Measurements from ENCODE around the gene KCNT2. TPM values are rescaled to one million over a fixed set of nuclear protein-coding genes. Genes with fewer than 3 reads are reported as not detected.
"Not testable (repeated sequence)": the region's sequence is repeated elsewhere in the genome, so short reads cannot be mapped to it uniquely, and the experiment has no call there.

Gene KCNT2
- total and polyA plus RNA-seq, 2 experiments from 2014 or later, result 1.2 to 8.8 TPM

GRCh38 chr1:196516373-196516772 is 91.9 kb downstream of the KCNT2 start:
- no peak overlapping the region for H3K27ac ChIP-seq
- 80% methylated on average over 3 of the region's 3 CpGs for WGBS (ENCODE audit: low lambda C conversion rate, missing lambda C conversion rate)
- no peak overlapping the region for H3K4me2 ChIP-seq
- H3K36me3 ChIP-seq (replicated peaks; ENCODE audit: insufficient read depth, low read depth), result no peaks in the 10 kb centered on the region
- no peak overlapping the region for H2AFZ ChIP-seq
- no peaks in the 10 kb centered on the region for H3K9me2 ChIP-seq (replicated peaks; ENCODE audit: insufficient read depth)
- no peaks in the 10 kb centered on the region for H3K27me3 ChIP-seq
- H4K20me1 ChIP-seq (ENCODE audit: insufficient read depth, poor library complexity, severe bottlenecking), result no peaks in the 10 kb centered on the region
- no peaks in the 10 kb centered on the region for H3K79me2 ChIP-seq
- H3K9me3 ChIP-seq (ENCODE audit: low read depth), result no peaks in the 10 kb centered on the region
- no peak for TF ChIP-seq CTCF (IDR thresholded peaks at IDR 0.05; ENCODE audit: poor library complexity)
- no peak for TF ChIP-seq EZH2 (IDR thresholded peaks at IDR 0.05; ENCODE audit: borderline replicate concordance)
- no peak for TF ChIP-seq EZH2phosphoT487 (IDR thresholded peaks at IDR 0.05; ENCODE audit: low read depth, severe bottlenecking, unreplicated experiment)
- no peak overlapping the region for H3K4me3 ChIP-seq
- DNase-seq (ENCODE audit: low spot score), result no peak
- no peaks in the 10 kb centered on the region for H3K4me1 ChIP-seq (ENCODE audit: insufficient read depth)

- Histone ChIP-seq H4K20me1 (ENCODE audit: insufficient read depth, poor library complexity, severe bottlenecking) (no peaks in the 10 kb centered on the region), H3K4me3 (no peak overlapping the region), H3K9me2 (replicated peaks; ENCODE audit: insufficient read depth) (no peaks in the 10 kb centered on the region), H3K4me1 (ENCODE audit: insufficient read depth) (no peaks in the 10 kb centered on the region), H3K27ac (no peak overlapping the region), H3K79me2 (no peaks in the 10 kb centered on the region), H3K27me3 (no peaks in the 10 kb centered on the region), H3K36me3 (replicated peaks; ENCODE audit: insufficient read depth, low read depth) (no peaks in the 10 kb centered on the region), H3K9me3 (ENCODE audit: low read depth) (no peaks in the 10 kb centered on the region), H2AFZ (no peak overlapping the region), H3K4me2 (no peak overlapping the region)
- WGBS (ENCODE audit: low lambda C conversion rate, missing lambda C conversion rate), result 96% methylated on average over 2 of the region's 2 CpGs
- DNase-seq (ENCODE audit: low spot score), result no peak
- TF ChIP-seq EZH2 (IDR thresholded peaks at IDR 0.05; ENCODE audit: borderline replicate concordance) (no peak), CTCF (IDR thresholded peaks at IDR 0.05; ENCODE audit: poor library complexity) (no peak), EZH2phosphoT487 (IDR thresholded peaks at IDR 0.05; ENCODE audit: low read depth, severe bottlenecking, unreplicated experiment) (no peak)
Observed at GRCh38 chr1:196515904-196516303, 92.3 kb downstream of the KCNT2 start.

GRCh38 chr1:196513821-196514220 is 94.4 kb downstream of the KCNT2 start:
- no peaks in the 10 kb centered on the region for H3K4me1 ChIP-seq (ENCODE audit: insufficient read depth)
- WGBS (ENCODE audit: low lambda C conversion rate, missing lambda C conversion rate), result 83% methylated on average over 2 of the region's 2 CpGs
- no peak overlapping the region for H2AFZ ChIP-seq
- no peaks in the 10 kb centered on the region for H3K9me2 ChIP-seq (replicated peaks; ENCODE audit: insufficient read depth)
- H3K79me2 ChIP-seq, result no peaks in the 10 kb centered on the region
- no peak for DNase-seq (ENCODE audit: low spot score)
- TF ChIP-seq CTCF (IDR thresholded peaks at IDR 0.05; ENCODE audit: poor library complexity) (no peak), EZH2phosphoT487 (IDR thresholded peaks at IDR 0.05; ENCODE audit: low read depth, severe bottlenecking, unreplicated experiment) (no peak), EZH2 (IDR thresholded peaks at IDR 0.05; ENCODE audit: borderline replicate concordance) (no peak)
- no peaks in the 10 kb centered on the region for H3K36me3 ChIP-seq (replicated peaks; ENCODE audit: insufficient read depth, low read depth)
- H3K4me3 ChIP-seq, result no peak overlapping the region
- H3K27ac ChIP-seq, result no peak overlapping the region
- no peak overlapping the region for H3K4me2 ChIP-seq
- H3K27me3 ChIP-seq, result no peaks in the 10 kb centered on the region
- H4K20me1 ChIP-seq (ENCODE audit: insufficient read depth, poor library complexity, severe bottlenecking), result no peaks in the 10 kb centered on the region
- H3K9me3 ChIP-seq (ENCODE audit: low read depth), result no peaks in the 10 kb centered on the region

- no peak overlapping the region for H3K4me3 ChIP-seq
- H3K27me3 ChIP-seq, result no peaks in the 10 kb centered on the region
- H3K79me2 ChIP-seq, result no peaks in the 10 kb centered on the region
- no peak for TF ChIP-seq CTCF (IDR thresholded peaks at IDR 0.05; ENCODE audit: poor library complexity)
- TF ChIP-seq EZH2phosphoT487 (IDR thresholded peaks at IDR 0.05; ENCODE audit: low read depth, severe bottlenecking, unreplicated experiment), result no peak
- no peak for TF ChIP-seq EZH2 (IDR thresholded peaks at IDR 0.05; ENCODE audit: borderline replicate concordance)
- no peak overlapping the region for H2AFZ ChIP-seq
- H3K4me2 ChIP-seq, result no peak overlapping the region
- no peak overlapping the region for H3K27ac ChIP-seq
- no peaks in the 10 kb centered on the region for H3K4me1 ChIP-seq (ENCODE audit: insufficient read depth)
- H4K20me1 ChIP-seq (ENCODE audit: insufficient read depth, poor library complexity, severe bottlenecking), result no peaks in the 10 kb centered on the region
- no peaks in the 10 kb centered on the region for H3K9me3 ChIP-seq (ENCODE audit: low read depth)
- H3K9me2 ChIP-seq (replicated peaks; ENCODE audit: insufficient read depth), result no peaks in the 10 kb centered on the region
- no peaks in the 10 kb centered on the region for H3K36me3 ChIP-seq (replicated peaks; ENCODE audit: insufficient read depth, low read depth)
- WGBS (ENCODE audit: low lambda C conversion rate, missing lambda C conversion rate), result 88% methylated on average over 1 of the region's 1 CpG
- no peak for DNase-seq (ENCODE audit: low spot score)
Observed at GRCh38 chr1:196510451-196510850, 97.8 kb downstream of the KCNT2 start.

GRCh38 chr1:196504224-196504623 is 104.0 kb downstream of the KCNT2 start:
- H2AFZ ChIP-seq; H3K4me3 ChIP-seq; H3K27me3 ChIP-seq; H3K27ac ChIP-seq; H3K79me2 ChIP-seq; H3K9me2 ChIP-seq (replicated peaks; ENCODE audit: insufficient read depth); H4K20me1 ChIP-seq (ENCODE audit: insufficient read depth, poor library complexity, severe bottlenecking); DNase-seq (ENCODE audit: low spot score); H3K4me1 ChIP-seq (ENCODE audit: insufficient read depth); H3K36me3 ChIP-seq (replicated peaks; ENCODE audit: insufficient read depth, low read depth); H3K9me3 ChIP-seq (ENCODE audit: low read depth); H3K4me2 ChIP-seq: not testable (repeated sequence)
- 100% methylated on average over 1 of the region's 1 CpG for WGBS (ENCODE audit: low lambda C conversion rate, missing lambda C conversion rate)
